ENCODE measurements around the gene FAM53A. TPM values are rescaled to one million over a fixed set of nuclear protein-coding genes. Genes with fewer than 3 reads are reported as not detected.
A peak's percentile ranks its signal among the peaks of the same experiment; 100 is the strongest.

Gene FAM53A
- total and polyA plus RNA-seq, 2 of the 4 experiments (the other 2 are of a cell fraction) = 2.0 to 3.1 TPM

DNA sequence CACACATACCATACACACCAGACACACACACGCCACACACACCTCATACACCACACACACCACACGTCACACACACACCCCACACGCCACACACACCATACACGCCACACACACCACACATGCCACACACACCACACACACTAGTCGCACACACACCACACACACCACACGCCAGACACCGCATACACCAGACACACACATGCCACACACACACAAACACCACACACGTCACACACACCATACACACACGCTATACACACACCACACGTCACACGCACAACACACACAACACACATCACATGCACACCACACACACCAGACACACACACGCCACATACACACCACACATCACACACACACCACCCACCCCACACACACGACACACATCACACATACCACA lies 32.0 kb downstream of the FAM53A start:
- H3K79me1 ChIP-seq (ENCODE audit: low read depth in 1 of 2, low read length in 2 of 2) = peaks cover 0 to 4% of the 10 kb centered on the region in 2 experiments; a peak in 1 of 4 replicates
- intact Hi-C loops (cut with micrococcal nuclease) = no loop called here
- BruUV-seq (replicated peaks) = no TSS peak

More for the DNA sequence above, 32.0 kb downstream of the FAM53A start:
- no peak overlapping the region for H2BK15ac ChIP-seq (ENCODE audit: low read depth, low read length)
- no peak overlapping the region for H4K91ac ChIP-seq (ENCODE audit: insufficient read depth, low read depth, low read length)
- H3K36me3 ChIP-seq (ENCODE audit: control insufficient read depth, insufficient read depth, low read length) = no peaks in the 10 kb centered on the region
- H3K4ac ChIP-seq (ENCODE audit: low read depth, low read length) = no peak overlapping the region
- no peak overlapping the region for H2BK20ac ChIP-seq (ENCODE audit: low read depth, low read length)
- CTCF ChIA-PET = no interaction called here
- POLR2A ChIA-PET (ENCODE audit: unreplicated experiment) = no interaction called here
- peaks cover 4% of the 10 kb centered on the region for H4K20me1 ChIP-seq (ENCODE audit: insufficient read depth, low read length)
- H4K8ac ChIP-seq (ENCODE audit: low read depth in 2 of 2, low read length in 2 of 2) = no peak overlapping the region
- peaks cover 14% of the 10 kb centered on the region for H3K9me1 ChIP-seq (ENCODE audit: insufficient read depth, low read length)
- H3K9ac ChIP-seq (ENCODE audit: low read depth, low read length) = no peak overlapping the region
- no peaks in the 10 kb centered on the region for H3K9me3 ChIP-seq (ENCODE audit: control insufficient read depth, insufficient read depth, low read length)
- DNase-seq = no peak
- TF ChIP-seq RCOR1 (IDR thresholded peaks at IDR 0.05; ENCODE audit: insufficient replicate concordance, low read length) (no peak), CHD1 (IDR thresholded peaks at IDR 0.05; ENCODE audit: low read depth, low read length) (no peak), RAD21 (IDR thresholded peaks at IDR 0.05; ENCODE audit: low read length) (no peak), MXI1 (IDR thresholded peaks at IDR 0.05; ENCODE audit: borderline replicate concordance, low read depth, low read length) (no peak), CEBPB (IDR thresholded peaks at IDR 0.05; ENCODE audit: low read depth, low read length) (no peak), NFE2L2 (IDR thresholded peaks at IDR 0.05; ENCODE audit: low read depth, low read length) (no peak), USF2 (IDR thresholded peaks at IDR 0.05; ENCODE audit: low read depth, low read length) (no peak)
- no peak overlapping the region for H2AK5ac ChIP-seq (ENCODE audit: low read depth, low read length)
- no peak overlapping the region for H4K5ac ChIP-seq (ENCODE audit: low read depth, low read length)
- no peak overlapping the region for H3K4me2 ChIP-seq (ENCODE audit: low read depth, low read length)
- 96 to 100% methylated on average over 2 to 13 of the region's 13 CpGs for WGBS, 2 experiments (ENCODE audit: extremely low coverage in 2 of 2, insufficient read length in 1 of 2)
- H3K23ac ChIP-seq (ENCODE audit: low read depth, low read length) = no peak overlapping the region
- no peak overlapping the region for H3K18ac ChIP-seq (ENCODE audit: low read depth, low read length)
- H3K4me3 ChIP-seq (ENCODE audit: insufficient read depth, low read depth, low read length) = no peak overlapping the region
- H3K27me3 ChIP-seq (ENCODE audit: control insufficient read depth, insufficient read depth, low read length) = no peaks in the 10 kb centered on the region
- no peak overlapping the region for H2AK9ac ChIP-seq (replicated peaks; ENCODE audit: low read depth, low read length, poor library complexity)
- no peaks in the 10 kb centered on the region for H3K4me1 ChIP-seq (ENCODE audit: control insufficient read depth, insufficient read depth, low read length)
- in situ Hi-C loops (cut with MboI; ENCODE audit: low sequenced_read_pairs) = no loop called here
- dilution Hi-C loops (cut with HindIII; ENCODE audit: low sequenced_read_pairs, unreplicated experiment) = no loop called here
- no peak overlapping the region for H2BK120ac ChIP-seq (ENCODE audit: low read depth, low read length)
- H2AFZ ChIP-seq (replicated peaks; ENCODE audit: low read length, poor library complexity) = no peak overlapping the region
- peak overlapping the region; percentile 90 for H2BK5ac ChIP-seq (ENCODE audit: low read depth, low read length, poor library complexity, severe bottlenecking)
- no peak overlapping the region; the same call in 1 of the 2 replicates for H3K14ac ChIP-seq (replicated peaks; ENCODE audit: low read depth, low read length)
- ATAC-seq (ENCODE audit: low read depth) = no peak
- H3K56ac ChIP-seq (ENCODE audit: extremely low read depth, insufficient read depth, low read length) = no peak overlapping the region
- H3K27ac ChIP-seq (ENCODE audit: insufficient read depth, low read length) = no peak overlapping the region
